CD4-positive, alpha-beta memory T cell (primary cell): ENCODE data around the gene CYP26B1. TPM values are rescaled to one million over a fixed set of nuclear protein-coding genes. Genes with fewer than 3 reads are reported as not detected.

ENCODE experiments used
- CTCF ChIA-PET: fragments of 350-600 bp; sonication (Branson Sonifier 250); formaldehyde crosslinking; loops from one replicate; lab custom pipeline; 2021; ENCODE audit warnings: inconsistent platforms; ENCODE audit not compliant: partially characterized antibody; lab: Charles Lee
- POLR2A ChIA-PET: fragments of 350-600 bp; sonication (Branson Sonifier 250); formaldehyde crosslinking; loops from one replicate; lab custom pipeline; 2021; ENCODE audit not compliant: partially characterized antibody; lab: Charles Lee
- DNase-seq, 5 donors: peaks; one replicate each; pipeline versions ENCODE4 v3.0.0 to v3.0.0-alpha.2; 2020 to 2022; ENCODE audit warnings: mixed read lengths in 1 of 5
- H3K27ac ChIP-seq: one replicate; pipeline ENCODE4 v1.7.0; 2013; ENCODE audit warnings: low read depth, low read length
- H3K27me3 ChIP-seq: 2 replicates; pipeline ENCODE4 v1.7.0; 2013; ENCODE audit warnings: mild to moderate bottlenecking, low read length, moderate library complexity; ENCODE audit not compliant: insufficient read depth
- H3K36me3 ChIP-seq: 2 replicates; pipeline ENCODE4 v1.7.0; 2013; ENCODE audit warnings: mild to moderate bottlenecking, low read length, moderate library complexity; ENCODE audit not compliant: insufficient read depth
- H3K4me1 ChIP-seq: 2 replicates; pipeline ENCODE4 v1.7.0; 2013; ENCODE audit warnings: mild to moderate bottlenecking, low read length, moderate library complexity; ENCODE audit not compliant: insufficient read depth
- H3K4me3 ChIP-seq, 2 donors: one replicate each; pipeline ENCODE4 v1.7.0; 2013; ENCODE audit warnings: low read length in 2 of 2, mild to moderate bottlenecking in 1 of 2
- H3K9me3 ChIP-seq, 2 donors: one replicate each; pipeline ENCODE4 v1.7.0; 2013; ENCODE audit warnings: low read length in 2 of 2, control low read depth in 1 of 2; ENCODE audit not compliant: control insufficient read depth in 1 of 2
- H3K27ac Mint-ChIP-seq, 7 donors: one replicate each; pipeline ENCODE4 v1.8.0; 2020 to 2021; ENCODE audit warnings: mixed read lengths in 7 of 7, mild to moderate bottlenecking in 6 of 7, inconsistent platforms in 3 of 7, moderate library complexity in 3 of 7
- H3K27me3 Mint-ChIP-seq, 2 donors: one replicate each; pipeline ENCODE4 v1.8.0; 2020 to 2021; ENCODE audit warnings: mixed read lengths in 2 of 2
- H3K36me3 Mint-ChIP-seq, 2 donors: one replicate each; pipeline ENCODE4 v1.8.0; 2020 to 2021; ENCODE audit warnings: mixed read lengths in 2 of 2, inconsistent platforms in 1 of 2, mild to moderate bottlenecking in 1 of 2
- H3K4me1 Mint-ChIP-seq, 4 donors: one replicate each; pipeline ENCODE4 v1.8.0; 2020 to 2021; ENCODE audit warnings: mixed read lengths in 4 of 4, mild to moderate bottlenecking in 1 of 4
- H3K4me3 Mint-ChIP-seq, 8 donors: one replicate each; pipeline ENCODE4 v1.8.0; 2020 to 2021; ENCODE audit warnings: mixed read lengths in 8 of 8, mild to moderate bottlenecking in 7 of 8, moderate library complexity in 6 of 8, inconsistent platforms in 3 of 8
- H3K9me3 Mint-ChIP-seq, 8 donors: one replicate each; pipeline ENCODE4 v1.8.0; 2020 to 2021; ENCODE audit warnings: mixed read lengths in 8 of 8, mild to moderate bottlenecking in 5 of 8, inconsistent platforms in 3 of 8, moderate library complexity in 1 of 8
- intact Hi-C: fragments of 100-400 bp; cut with micrococcal nuclease; formaldehyde crosslinking; loops from one replicate; pipeline ENCODE4 v1.15.1; 2023
- polyA plus RNA-seq, 2 donors: library from polyadenylated mRNA; unstranded; fragments of 300-500 nt; fragmentation: Illumina TruSeq; gene quantifications; one replicate each; pipeline ENCODE4 v1.2.3, GENCODE V29; 2021
- total RNA-seq, 2 experiments: library from RNA; stranded (reverse); gene quantifications; one replicate each; pipeline ENCODE4 v1.2.3, GENCODE V29; 2021

The CYP26B1 gene
- total and polyA plus RNA-seq, 4 experiments from 2014 or later: not detected

DNA sequence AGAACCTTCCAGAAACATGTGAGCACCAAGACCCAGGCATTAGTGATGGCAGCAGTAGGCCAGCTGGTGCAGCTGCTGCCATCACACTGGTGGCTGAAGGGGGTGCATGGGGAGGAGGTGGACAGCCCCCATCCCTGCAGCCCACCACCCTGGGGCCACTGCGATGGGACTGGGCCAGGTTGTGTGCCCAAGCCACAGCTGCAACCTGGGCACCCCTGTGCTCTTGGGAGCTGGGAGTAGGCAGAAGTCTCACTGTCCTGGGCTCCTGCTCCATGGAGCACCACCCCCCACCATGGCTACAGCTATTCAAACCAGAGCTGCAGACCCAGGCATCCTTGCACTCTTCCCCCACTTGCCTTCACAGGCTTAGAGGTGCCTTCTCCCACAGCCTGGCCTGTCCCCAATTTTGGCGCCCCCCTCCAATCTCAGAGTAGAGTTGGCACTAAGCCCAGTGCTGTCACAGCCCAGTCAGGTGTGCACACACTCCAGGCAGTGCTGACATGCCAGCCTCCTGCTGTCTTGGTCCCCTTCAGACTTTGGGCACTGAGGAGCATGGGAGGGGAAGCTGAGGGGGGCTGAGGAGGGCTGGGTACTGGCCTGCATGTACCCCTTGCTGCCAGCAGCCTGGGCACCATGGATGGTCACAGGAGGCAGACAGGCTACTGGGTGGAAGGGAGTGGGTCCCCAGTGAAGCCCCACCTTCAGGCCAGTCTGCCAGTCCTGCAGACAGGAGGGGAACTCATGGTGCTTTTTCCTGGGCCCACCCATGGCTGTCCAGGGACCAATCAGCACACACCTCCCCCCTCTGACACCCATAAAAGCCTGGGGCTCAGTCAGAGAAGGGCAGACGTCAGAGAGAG is 67.1 kb downstream of the CYP26B1 start:
- no peaks in the 10 kb centered on the region for H3K27me3 Mint-ChIP-seq
- no peak overlapping the region for H3K4me3 Mint-ChIP-seq
- ChIA-PET POLR2A (no interaction called here), CTCF (no interaction called here)
- DNase-seq: no peak
- H3K9me3 Mint-ChIP-seq: peaks cover 0 to 8% (median 3%) of the 10 kb centered on the region in 8 donors
- Histone ChIP-seq H3K9me3 (no peaks in the 10 kb centered on the region), H3K27ac (no peak overlapping the region), H3K27me3 (no peaks in the 10 kb centered on the region), H3K4me3 (no peak overlapping the region), H3K36me3 (no peaks in the 10 kb centered on the region), H3K4me1 (no peaks in the 10 kb centered on the region)
- no peaks in the 10 kb centered on the region for H3K36me3 Mint-ChIP-seq
- intact Hi-C loops: no loop called here
- no peaks in the 10 kb centered on the region for H3K4me1 Mint-ChIP-seq
- H3K27ac Mint-ChIP-seq: no peak overlapping the region
